Epithelial cell of esophagus (primary cell): Measurements from ENCODE around the gene CCL5.

ENCODE experiments used
- DNase-seq: peaks from one replicate; pipeline ENCODE4 v3.0.0; 2010; ENCODE audit warnings: low read depth
- H3K4me3 ChIP-seq: 2 replicates; pipeline ENCODE4 v1.5.1; 2011; ENCODE audit warnings: mild to moderate bottlenecking, low read length, control low read depth
- CTCF ChIP-seq: IDR thresholded peaks from 2 replicates; pipeline ENCODE4 v1.5.1; 2011; ENCODE audit warnings: low read depth, mild to moderate bottlenecking, low read length, control low read depth, inconsistent platforms; ENCODE audit not compliant: insufficient read depth; ENCODE audit errors: missing control alignments

CCL5 gene

GRCh38 chr17:35877345-35878029 is 2.7 kb downstream of the CCL5 start:
- H3K4me3 ChIP-seq: no peak overlapping the region
- no peak for TF ChIP-seq CTCF
- DNase-seq: no peak

DNA sequence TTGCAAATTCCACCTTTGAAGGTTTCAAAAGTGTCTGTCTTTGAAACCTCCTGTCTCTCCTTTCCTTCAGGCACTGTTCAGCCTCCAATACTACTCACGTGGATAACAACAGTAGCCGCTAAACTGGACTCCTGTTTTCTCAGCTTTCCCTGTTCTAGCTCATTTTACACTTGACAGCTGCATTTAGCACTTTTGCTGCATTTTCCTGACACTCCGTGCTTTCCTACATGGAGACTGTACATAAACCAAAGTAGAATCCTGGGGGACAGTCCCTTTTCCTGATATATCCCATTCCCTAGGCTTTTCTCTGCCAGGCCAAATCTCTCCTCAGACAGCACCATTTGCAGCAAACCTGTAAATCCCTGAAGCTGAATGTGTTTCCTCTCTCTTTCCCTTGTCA is 3.6 kb downstream of the CCL5 start:
- no peak for DNase-seq
- TF ChIP-seq CTCF: no peak
- H3K4me3 ChIP-seq: no peak overlapping the region

- DNase-seq: no peak
- H3K4me3 ChIP-seq: no peak overlapping the region
- no peak for TF ChIP-seq CTCF
Measured at GRCh38 chr17:35875800-35876139, 4.4 kb downstream of the CCL5 start.

DNA sequence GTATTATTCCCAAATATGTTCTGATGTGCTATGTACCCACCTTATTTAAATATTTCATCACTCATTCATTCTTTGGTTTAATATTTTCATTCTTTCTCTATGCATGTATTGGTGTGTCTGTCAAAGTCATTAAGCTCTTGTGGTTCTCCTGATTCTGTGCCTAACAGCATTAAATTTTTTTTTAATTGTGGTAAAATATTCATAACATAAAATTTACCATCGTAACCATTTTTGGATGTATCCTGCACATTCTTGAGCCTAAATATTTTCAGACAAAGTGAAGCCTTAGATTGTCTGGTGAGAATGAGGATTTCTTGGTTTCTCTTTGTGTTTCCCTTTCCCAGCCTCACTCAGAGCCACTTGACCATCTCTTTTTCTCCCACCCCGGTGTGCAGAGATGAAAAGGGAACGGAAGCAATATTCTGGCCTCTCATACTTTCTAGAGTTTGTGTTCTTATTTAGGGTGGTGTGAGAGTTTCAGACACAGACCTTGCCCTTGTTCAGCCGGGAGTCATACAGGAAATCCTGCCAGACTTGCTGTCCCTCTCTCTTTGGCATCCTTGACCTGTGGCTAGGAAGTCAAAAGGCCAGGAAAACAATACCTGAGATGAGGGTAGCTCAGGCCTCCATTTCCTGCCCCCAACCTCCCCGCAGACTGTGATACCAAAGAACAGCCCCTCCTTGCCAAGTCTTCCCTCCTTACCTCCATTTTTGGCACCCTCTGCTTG is 4.9 kb downstream of the CCL5 start:
- TF ChIP-seq CTCF: no peak
- no peak overlapping the region for H3K4me3 ChIP-seq
- no peak for DNase-seq

- no peak overlapping the region for H3K4me3 ChIP-seq
- DNase-seq: no peak
- no peak for TF ChIP-seq CTCF
Measured at GRCh38 chr17:35872196-35872980, 7.8 kb downstream of the CCL5 start.

- no peak for DNase-seq
- no peak for TF ChIP-seq CTCF
- H3K4me3 ChIP-seq: no peak overlapping the region
Measured at GRCh38 chr17:35870906-35871819, 9.0 kb downstream of the CCL5 start.
